Fibroblast of skin of right quadriceps (primary cell): Measurements from ENCODE around the gene C5.
"Not testable (repeated sequence)": the region's sequence is repeated elsewhere in the genome, so short reads cannot be mapped to it uniquely, and the experiment has no call there.

ENCODE experiments used
- DNase-seq: peaks from one replicate; pipeline ENCODE4 v3.0.0-alpha.2; 2013

Gene C5

DNA sequence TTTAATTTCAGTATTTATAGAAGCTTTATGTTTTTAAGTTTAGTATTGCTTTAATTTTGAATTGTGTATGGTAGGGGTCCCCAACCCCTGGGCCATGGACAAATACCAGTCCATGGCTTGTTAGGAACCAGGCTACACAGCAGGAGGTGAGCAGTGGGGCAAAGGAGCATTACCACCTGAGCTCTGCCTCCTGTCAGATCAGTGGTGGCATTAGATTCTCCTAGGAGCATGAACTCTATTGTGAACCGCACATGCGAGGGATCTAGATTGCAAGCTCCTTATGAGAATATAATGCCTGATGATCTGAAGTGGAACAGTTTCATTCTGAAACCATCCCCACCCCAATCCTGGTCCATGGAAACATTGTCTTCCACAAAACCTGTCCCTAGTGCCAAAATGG, 1.9 kb downstream of the C5 start:
- no peak for DNase-seq

DNA sequence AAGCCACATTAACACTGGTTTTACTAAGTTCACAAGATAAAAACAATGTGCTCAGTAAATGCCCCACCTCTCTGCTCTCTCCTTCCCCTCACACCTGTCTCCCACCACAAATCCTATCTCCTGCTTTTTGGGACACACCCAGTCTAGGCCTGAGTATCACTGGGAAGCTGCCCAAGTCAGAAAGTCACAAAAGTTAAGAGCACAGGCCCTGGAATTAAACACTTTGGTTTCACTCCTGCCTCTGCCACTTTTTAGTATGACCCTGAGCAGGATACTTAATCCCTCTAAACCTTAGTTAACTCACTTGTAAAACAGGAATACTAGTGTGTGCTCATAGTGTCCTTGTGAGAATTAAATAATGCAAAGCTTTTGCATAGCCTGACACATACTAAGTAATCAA, 11.3 kb downstream of the C5 start:
- DNase-seq: no peak

DNA sequence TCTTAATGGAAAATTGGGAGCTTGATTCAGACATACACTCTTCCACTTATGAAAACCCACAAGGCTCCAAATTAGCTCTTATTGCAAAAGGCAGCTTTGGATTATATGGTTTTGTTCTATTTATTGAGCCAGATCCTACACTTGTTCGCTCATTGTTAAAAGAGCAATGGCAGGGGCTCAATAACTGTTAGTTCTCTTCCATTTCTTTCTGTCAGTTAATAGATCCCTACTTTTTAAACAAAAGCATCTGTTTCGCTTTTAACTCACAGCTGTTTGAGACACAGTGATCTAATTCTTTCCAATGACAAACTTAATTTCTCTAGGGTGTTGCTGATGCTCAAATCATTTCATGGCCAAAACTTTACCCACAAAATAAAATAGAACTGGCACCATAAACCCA, 11.7 kb downstream of the C5 start:
- DNase-seq: no peak

DNA sequence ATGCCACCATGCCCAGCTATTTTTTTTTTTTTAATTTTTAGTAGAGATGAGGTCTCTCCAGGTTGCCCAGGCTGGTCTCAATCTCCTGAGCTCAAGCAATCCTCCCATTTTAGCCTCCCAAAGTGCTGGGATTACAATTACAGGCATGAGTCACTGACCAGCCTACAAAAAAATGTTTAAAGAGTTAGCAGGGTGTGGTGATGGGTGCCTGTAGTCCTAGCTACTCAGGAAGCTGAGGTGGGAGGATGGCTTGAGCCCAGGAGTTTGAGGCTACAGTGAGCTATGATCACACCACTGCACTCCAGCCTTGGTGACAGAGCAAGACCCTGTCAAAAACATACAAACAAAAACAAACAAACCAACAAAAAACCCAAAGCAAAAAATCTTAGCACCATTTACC, 14.4 kb downstream of the C5 start:
- DNase-seq: not testable (repeated sequence)

- DNase-seq: no peak
Observed at GRCh38 chr9:121034529-121034928, 15.5 kb downstream of the C5 start.

GRCh38 chr9:121029469-121029868, 20.6 kb downstream of the C5 start:
- DNase-seq: no peak

- DNase-seq: not testable (repeated sequence)
Observed at GRCh38 chr9:121028285-121028684, 21.8 kb downstream of the C5 start.

DNA sequence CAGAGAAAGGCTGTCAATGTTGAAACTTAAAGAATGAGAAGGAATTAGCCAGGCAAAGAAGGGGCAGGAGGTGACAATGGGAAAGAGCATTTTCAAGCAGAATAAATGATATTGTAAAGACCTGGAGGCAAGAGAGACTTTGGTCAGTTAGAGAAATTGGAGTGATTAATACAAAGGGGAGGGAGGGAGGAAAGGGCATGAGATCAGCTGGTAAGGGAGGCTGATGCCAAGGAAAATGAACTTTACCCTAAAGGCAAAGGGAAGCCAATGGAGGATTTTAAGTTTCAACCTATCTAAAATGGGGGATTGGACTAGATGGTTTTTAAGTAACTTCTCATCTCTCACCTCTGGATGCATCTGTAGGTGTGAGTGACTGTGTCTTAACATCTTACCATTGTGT, 23.3 kb downstream of the C5 start:
- no peak for DNase-seq

- DNase-seq: peak; percentile 33
Observed at GRCh38 chr9:121026260-121026691, 23.8 kb downstream of the C5 start.

GRCh38 chr9:121024237-121024636, 25.8 kb downstream of the C5 start:
- no peak for DNase-seq

- peak; percentile 7 for DNase-seq
Observed at GRCh38 chr9:121023064-121023463, 27.0 kb downstream of the C5 start.

DNA sequence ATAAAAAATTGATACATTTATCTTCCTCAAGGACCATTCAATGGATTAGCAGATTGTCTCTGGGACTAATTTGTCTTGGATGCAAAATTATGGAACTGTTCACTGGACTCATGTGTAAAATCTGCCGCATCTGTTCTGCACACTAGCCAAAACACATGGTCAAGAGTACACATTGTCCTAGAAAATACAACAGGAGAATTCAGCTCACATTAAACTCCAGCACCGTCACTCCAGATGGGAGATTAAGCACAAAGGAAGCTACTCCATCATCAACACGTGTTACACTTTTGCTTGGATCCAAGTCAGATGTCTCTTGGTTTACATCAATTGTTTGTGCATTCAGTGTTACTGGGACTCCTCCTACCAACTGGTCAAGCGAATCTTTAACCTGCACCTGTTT, 28.8 kb downstream of the C5 start:
- DNase-seq: no peak

DNA sequence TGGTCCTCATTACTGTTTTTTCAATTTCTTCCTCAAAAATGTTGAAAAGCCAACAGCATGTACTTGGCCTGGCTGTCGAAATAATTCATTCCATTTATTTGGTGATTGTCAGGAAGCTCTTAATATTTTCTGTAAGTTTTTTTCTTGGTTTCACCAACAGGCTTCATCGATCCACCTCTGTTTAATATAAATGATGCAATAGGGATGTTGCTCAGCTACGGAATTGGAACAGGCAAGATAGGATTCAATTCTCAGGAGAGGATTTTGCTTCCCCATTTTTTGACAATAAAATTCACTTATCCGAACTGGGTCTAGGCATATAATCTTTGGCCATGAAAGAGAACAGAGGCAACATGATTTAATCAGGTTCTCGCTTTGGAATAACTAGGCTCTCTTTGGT, 30.8 kb downstream of the C5 start:
- no peak for DNase-seq

DNA sequence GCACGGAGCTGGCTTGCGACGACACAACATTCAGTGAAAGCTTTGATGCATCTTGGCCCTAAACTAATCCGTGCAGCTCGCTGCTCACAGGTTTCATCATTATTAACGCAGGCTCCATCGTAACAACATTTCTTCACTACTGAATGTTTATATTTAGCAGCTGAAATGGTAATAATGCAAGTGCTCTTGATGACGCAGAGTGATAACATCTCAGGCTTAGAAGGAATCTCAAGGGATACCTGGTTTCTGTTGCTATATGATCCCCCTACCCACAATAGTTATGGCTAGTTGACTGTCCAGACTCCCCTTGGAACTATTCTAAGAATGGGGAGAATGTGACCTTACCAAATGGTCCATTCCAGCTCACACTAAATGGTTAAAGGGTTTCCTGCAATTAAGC, 36.2 kb downstream of the C5 start:
- no peak for DNase-seq

GRCh38 chr9:121009650-121010049, 40.4 kb downstream of the C5 start:
- no peak for DNase-seq

GRCh38 chr9:120999317-120999716, 50.8 kb downstream of the C5 start:
- no peak for DNase-seq

DNA sequence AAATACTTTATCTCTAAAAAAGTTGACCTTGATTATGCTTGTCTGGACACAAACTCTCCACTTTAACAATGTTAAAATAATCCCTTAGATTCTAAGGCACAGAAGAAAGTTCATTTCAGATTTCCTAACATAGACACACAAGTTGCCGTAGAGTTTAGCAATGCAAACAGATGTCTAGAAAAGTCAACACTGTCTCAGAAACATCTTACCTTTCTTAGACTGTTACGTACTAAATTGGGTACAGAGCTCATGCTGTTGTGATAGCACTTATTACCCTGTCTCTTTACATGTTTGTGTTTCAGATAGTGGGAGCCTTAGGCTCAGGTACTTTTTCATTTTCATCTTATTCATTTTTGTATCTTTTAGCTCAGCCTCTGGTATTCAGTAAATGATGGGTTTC, 52.0 kb downstream of the C5 start:
- DNase-seq: no peak

GRCh38 chr9:120997502-120997901, 52.6 kb downstream of the C5 start:
- DNase-seq: no peak

GRCh38 chr9:120996409-120996808, 53.7 kb downstream of the C5 start:
- DNase-seq: no peak

GRCh38 chr9:120989065-120989464, 61.0 kb downstream of the C5 start:
- DNase-seq: no peak

DNA sequence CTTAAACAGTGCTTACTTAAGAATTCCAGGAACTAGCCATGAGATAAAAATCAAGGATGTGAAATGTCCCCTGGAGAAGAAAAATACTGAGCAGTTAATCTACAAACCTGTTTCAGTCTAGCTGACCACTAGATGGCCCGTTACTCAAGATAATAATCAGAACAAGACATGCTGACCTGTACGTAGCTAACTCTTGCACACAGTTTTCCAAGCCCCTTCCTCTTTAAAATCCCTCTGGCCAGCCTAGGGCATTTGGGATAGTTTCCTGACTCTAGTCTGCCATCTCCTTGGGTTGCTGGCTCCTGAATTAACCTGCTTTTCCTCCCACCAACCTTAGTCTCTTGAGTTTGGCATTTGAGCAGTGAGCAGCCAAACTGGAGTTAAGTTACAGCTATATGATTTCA, 64.3 kb downstream of the C5 start:
- peak; percentile 48 for DNase-seq

DNA sequence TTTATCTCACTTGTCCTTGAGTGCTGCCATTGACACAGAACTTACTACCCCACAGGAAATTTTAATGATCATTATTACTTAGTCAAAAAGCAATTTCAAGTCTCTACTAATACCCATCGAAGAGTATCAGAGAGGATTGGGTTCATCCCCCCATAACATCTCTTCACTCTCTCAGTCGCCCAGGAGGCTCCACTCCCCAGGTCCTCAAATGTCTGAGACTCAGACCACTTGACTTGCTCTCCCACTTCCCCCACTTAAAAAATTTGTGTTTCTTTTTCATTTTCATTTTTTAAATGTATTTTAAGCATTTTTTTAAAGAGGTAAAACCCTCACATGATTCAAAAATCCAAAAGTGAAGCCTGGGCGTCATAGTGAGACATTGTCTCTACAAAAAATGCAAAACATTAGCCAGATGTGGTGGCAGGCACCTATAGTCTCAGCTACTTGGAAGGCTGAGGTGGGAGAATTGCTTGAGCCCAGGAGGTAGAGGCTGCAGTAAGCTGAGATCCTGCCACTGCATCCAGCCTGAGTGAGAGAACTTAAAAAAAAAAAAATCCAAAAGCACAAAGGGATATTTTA, 66.7 kb downstream of the C5 start:
- no peak for DNase-seq

GRCh38 chr9:120982836-120983235, 67.2 kb downstream of the C5 start:
- DNase-seq: peak; percentile 34

DNA sequence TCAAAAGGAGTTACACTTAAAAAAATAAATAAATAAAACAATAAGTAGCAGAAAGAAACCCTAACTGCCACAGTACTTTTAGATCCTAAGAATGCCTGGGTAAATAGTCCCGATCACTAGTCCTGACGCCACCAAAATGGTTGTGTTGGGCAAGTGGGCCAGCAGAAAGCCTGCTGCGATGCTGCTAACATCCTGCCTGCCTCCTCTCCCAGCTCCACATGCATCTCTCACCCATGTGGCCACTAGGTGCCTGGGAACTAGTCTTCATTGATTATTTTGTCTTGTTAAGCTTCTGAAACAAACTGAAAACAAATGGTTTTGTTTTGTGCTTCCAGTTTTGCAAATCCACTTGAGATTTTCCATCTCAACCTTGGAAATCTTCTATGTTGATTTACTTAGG, 69.1 kb downstream of the C5 start:
- DNase-seq: no peak

DNA sequence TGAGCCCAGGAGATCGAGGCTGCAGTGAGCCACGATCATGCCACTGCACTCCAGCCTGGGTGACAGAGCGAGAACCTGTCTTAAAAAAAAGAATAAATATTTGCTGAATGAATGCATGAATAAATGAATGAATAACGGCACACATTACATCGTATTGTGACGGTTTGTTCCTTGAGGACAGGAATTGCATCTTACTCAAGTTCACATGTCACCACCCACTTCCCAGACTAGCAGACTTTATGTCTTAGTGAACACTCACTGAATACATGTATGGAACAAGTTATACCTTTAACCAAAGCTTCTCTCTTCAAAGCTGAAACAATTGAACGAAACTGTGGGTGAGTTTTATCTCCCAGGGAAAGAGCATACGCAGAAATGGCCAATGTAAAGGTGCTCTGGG, 70.3 kb downstream of the C5 start:
- DNase-seq: no peak

- DNase-seq: no peak
Observed at GRCh38 chr9:120978987-120979386, 71.1 kb downstream of the C5 start.
